IMR-90 (cell line): Measurements from ENCODE around the gene DERA. TPM values are rescaled to one million over a fixed set of nuclear protein-coding genes. Genes with fewer than 3 reads are reported as not detected.

Experiments
- ATAC-seq: fragments of 200-7000 bp; cut with Tn5 transposase; 2 replicates; pipeline ENCODE4 v1.9.1; 2020; ENCODE audit warnings: low read depth, mild to moderate bottlenecking, moderate library complexity
- BruUV-seq: library from RNA; stranded (reverse); fragments of 400-500 nt; replicated peaks from 2 replicates; lab custom pipeline; 2021; lab: Mats Ljungman, UMichigan
- CTCF ChIA-PET: fragments of 300-600 bp; formaldehyde crosslinking; extraction: SDS; loops from one replicate; lab custom pipeline; 2021; ENCODE audit warnings: antibody characterized with exemption; lab: Yijun Ruan, JAX
- POLR2A ChIA-PET: fragments of 300-600 bp; sonication (Branson Sonifier 250); formaldehyde crosslinking; loops from one replicate; lab custom pipeline; 2022; ENCODE audit warnings: antibody characterized with exemption; ENCODE audit not compliant: unreplicated experiment; lab: Charles Lee
- DNase-seq: peaks from one replicate; pipeline ENCODE4 v3.0.0; 2013
- H2AFZ ChIP-seq: replicated peaks from 2 replicates; pipeline ENCODE3; 2013; ENCODE audit warnings: low read length, mild to moderate bottlenecking; ENCODE audit not compliant: poor library complexity
- H2AK5ac ChIP-seq: 2 replicates; pipeline ENCODE4 v1.6.1; 2013; ENCODE audit warnings: low read depth, low read length, inconsistent platforms
- H2AK9ac ChIP-seq: replicated peaks from 2 replicates; pipeline ENCODE3; 2013; ENCODE audit warnings: mild to moderate bottlenecking, low read depth, low read length, moderate library complexity; ENCODE audit not compliant: poor library complexity
- H2BK120ac ChIP-seq: 2 replicates; pipeline ENCODE4 v1.6.1; 2013; ENCODE audit warnings: low read depth, low read length, inconsistent platforms
- H2BK15ac ChIP-seq: 3 replicates; pipeline ENCODE4 v1.6.1; 2013; ENCODE audit warnings: low read depth, low read length, inconsistent platforms
- H2BK20ac ChIP-seq: 2 replicates; pipeline ENCODE4 v1.6.1; 2013; ENCODE audit warnings: low read depth, mild to moderate bottlenecking, inconsistent platforms, low read length, moderate library complexity
- H2BK5ac ChIP-seq: 2 replicates; pipeline ENCODE4 v1.6.1; 2013; ENCODE audit warnings: mild to moderate bottlenecking, low read depth, low read length, inconsistent platforms; ENCODE audit not compliant: poor library complexity, severe bottlenecking
- H3K14ac ChIP-seq: replicated peaks from 2 replicates; pipeline ENCODE4 v1.6.1; 2013; ENCODE audit warnings: low read depth, low read length, inconsistent platforms
- H3K18ac ChIP-seq: 2 replicates; pipeline ENCODE4 v1.6.1; 2013; ENCODE audit warnings: low read depth, low read length, control low read depth
- H3K23ac ChIP-seq: 2 replicates; pipeline ENCODE4 v1.6.1; 2013; ENCODE audit warnings: low read depth, low read length, inconsistent platforms
- H3K27ac ChIP-seq: 2 replicates; pipeline ENCODE4 v1.5.1; 2013; ENCODE audit warnings: mild to moderate bottlenecking, control low read depth, low read length; ENCODE audit not compliant: insufficient read depth
- H3K27me3 ChIP-seq: 2 replicates; pipeline ENCODE4 v1.6.1; 2013; ENCODE audit warnings: low read length; ENCODE audit not compliant: control insufficient read depth, insufficient read depth
- H3K36me3 ChIP-seq: 2 replicates; pipeline ENCODE4 v1.6.1; 2013; ENCODE audit warnings: low read length, mixed read lengths; ENCODE audit not compliant: control insufficient read depth, insufficient read depth
- H3K4ac ChIP-seq: 2 replicates; pipeline ENCODE4 v1.6.1; 2013; ENCODE audit warnings: low read depth, low read length, inconsistent platforms
- H3K4me1 ChIP-seq: 2 replicates; pipeline ENCODE4 v1.6.1; 2013; ENCODE audit warnings: low read length, mixed read lengths; ENCODE audit not compliant: control insufficient read depth, insufficient read depth
- H3K4me2 ChIP-seq: 2 replicates; pipeline ENCODE4 v1.6.1; 2013; ENCODE audit warnings: low read depth, mild to moderate bottlenecking, control low read depth, low read length, moderate library complexity
- H3K4me3 ChIP-seq: 2 replicates; pipeline ENCODE4 v1.5.1; 2013; ENCODE audit warnings: low read depth, mild to moderate bottlenecking, control low read depth, low read length, moderate library complexity; ENCODE audit not compliant: insufficient read depth
- H3K56ac ChIP-seq: 2 replicates; pipeline ENCODE4 v1.6.1; 2013; ENCODE audit warnings: low read length, inconsistent platforms; ENCODE audit not compliant: insufficient read depth; ENCODE audit errors: extremely low read depth
- H3K79me1 ChIP-seq, 2 experiments: 2 replicates each; pipeline ENCODE4 v1.6.1; 2013; ENCODE audit warnings: low read length in 2 of 2, inconsistent platforms in 1 of 2, low read depth in 1 of 2
- H3K9ac ChIP-seq: 2 replicates; pipeline ENCODE4 v1.6.1; 2013; ENCODE audit warnings: low read depth, low read length, control low read depth
- H3K9me1 ChIP-seq: 2 replicates; pipeline ENCODE4 v1.6.1; 2013; ENCODE audit warnings: low read length, inconsistent platforms; ENCODE audit not compliant: insufficient read depth
- H3K9me3 ChIP-seq: 2 replicates; pipeline ENCODE4 v1.6.1; 2013; ENCODE audit warnings: low read length; ENCODE audit not compliant: control insufficient read depth, insufficient read depth
- H4K20me1 ChIP-seq: 2 replicates; pipeline ENCODE4 v1.6.1; 2013; ENCODE audit warnings: low read length, inconsistent platforms; ENCODE audit not compliant: insufficient read depth
- H4K5ac ChIP-seq: 2 replicates; pipeline ENCODE4 v1.6.1; 2013; ENCODE audit warnings: mild to moderate bottlenecking, low read depth, low read length, control low read depth
- H4K8ac ChIP-seq, 2 experiments: 2 replicates each; pipeline ENCODE4 v1.6.1; 2013; ENCODE audit warnings: low read depth in 2 of 2, low read length in 2 of 2, control low read depth in 1 of 2, inconsistent platforms in 1 of 2
- H4K91ac ChIP-seq: 2 replicates; pipeline ENCODE4 v1.6.1; 2013; ENCODE audit warnings: low read depth, low read length, inconsistent platforms; ENCODE audit not compliant: insufficient read depth
- ELK1 ChIP-seq: fragments of 150-350 bp; IDR thresholded peaks from 2 replicates; pipeline ENCODE4 v1.6.1; 2016; ENCODE audit warnings: low read depth, mild to moderate bottlenecking, low read length, moderate library complexity, borderline replicate concordance
- MAZ ChIP-seq: IDR thresholded peaks from 2 replicates; pipeline ENCODE4 v1.6.1; 2012; ENCODE audit warnings: low read depth, mild to moderate bottlenecking, low read length, improper control_type of control experiment, moderate library complexity, borderline replicate concordance
- NFE2L2 ChIP-seq: fragments of 150-350 bp; IDR thresholded peaks from 2 replicates; pipeline ENCODE4 v1.6.1; 2016; ENCODE audit warnings: low read depth, mild to moderate bottlenecking, low read length
- POLR2A ChIP-seq: IDR thresholded peaks from 2 replicates; pipeline ENCODE4 v1.6.1; 2012; ENCODE audit warnings: mild to moderate bottlenecking, low read depth, low read length
- RAD21 ChIP-seq: IDR thresholded peaks from 2 replicates; pipeline ENCODE4 v1.6.1; 2012; ENCODE audit warnings: low read length, improper control_type of control experiment
- RCOR1 ChIP-seq: IDR thresholded peaks from 2 replicates; pipeline ENCODE4 v1.6.1; 2012; ENCODE audit warnings: mild to moderate bottlenecking, low read length, improper control_type of control experiment; ENCODE audit not compliant: insufficient replicate concordance
- RFX5 ChIP-seq: IDR thresholded peaks from 2 replicates; pipeline ENCODE4 v1.8.0; 2012; ENCODE audit warnings: low read depth, mild to moderate bottlenecking, low read length, moderate library complexity
- USF2 ChIP-seq: fragments of 150-350 bp; IDR thresholded peaks from 2 replicates; pipeline ENCODE4 v1.6.1; 2017; ENCODE audit warnings: mild to moderate bottlenecking, antibody characterized with exemption, low read length, low read depth
- WGBS, 2 experiments: methylation state at CpG; one replicate each; pipeline versions ENCODE4 v1.1.5 to v1.1.7; 2013; ENCODE audit warnings: missing lambda C conversion rate in 2 of 2; ENCODE audit not compliant: insufficient read length in 1 of 2; ENCODE audit errors: extremely low coverage in 2 of 2; 5-methylcytosine and 5-hydroxymethylcytosine counted together
- dilution Hi-C: fragments of 300-500 bp; cut with HindIII; formaldehyde crosslinking; loops from one replicate; pipeline ENCODE4 v1.14.3; 2018; ENCODE audit warnings: low sequenced_read_pairs; ENCODE audit not compliant: unreplicated experiment
- in situ Hi-C: fragments of 300-500 bp; cut with MboI; formaldehyde crosslinking; loops from 3 replicates; pipeline ENCODE4 v1.14.3; 2019; ENCODE audit warnings: low sequenced_read_pairs, inconsistent platforms, mixed read lengths
- intact Hi-C: fragments of 100-400 bp; cut with micrococcal nuclease; formaldehyde crosslinking; loops from 2 replicates; pipeline ENCODE4 v1.10.0; 2022
- polyA plus RNA-seq, 3 experiments: library from polyadenylated mRNA; depleted of rRNA; stranded (reverse); fragments of >200 nt; gene quantifications; 2 replicates each; pipeline ENCODE4 v1.2.3, GENCODE V29; 2012; ENCODE audit warnings: low replicate concordance in 1 of 3
- total RNA-seq: library from RNA; depleted of rRNA; stranded (reverse); fragments of >200 nt; gene quantifications from 2 replicates; pipeline ENCODE4 v1.2.3, GENCODE V29; 2012

The DERA gene
- total and polyA plus RNA-seq, 2 of the 4 experiments (the other 2 are of a cell fraction), result 28.1 to 58.6 TPM

DNA sequence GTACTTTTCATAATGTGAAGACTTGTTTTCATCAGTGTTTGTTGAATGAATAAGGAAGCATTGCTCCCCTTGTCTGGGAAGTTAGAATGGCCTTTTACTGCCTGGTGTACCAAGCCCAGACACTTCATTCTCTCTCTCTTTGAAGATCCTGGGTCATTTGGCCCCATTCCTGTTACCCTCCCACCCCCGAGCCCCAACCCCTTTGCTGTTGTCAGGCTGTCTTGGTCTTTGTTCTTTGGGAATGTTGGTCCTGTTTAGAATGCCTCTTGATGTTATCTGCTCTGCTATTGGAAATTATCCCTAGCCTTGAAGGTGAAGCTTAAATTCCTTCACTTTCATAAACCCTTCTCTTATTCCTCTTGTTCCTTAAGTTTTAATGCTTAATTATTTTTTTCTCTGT lies 13.8 kb downstream of the DERA start:
- CTCF ChIA-PET, result no interaction called here
- Histone ChIP-seq H3K9ac (no peak overlapping the region), H2BK15ac (no peak overlapping the region), H4K5ac (no peak overlapping the region), H3K4me3 (no peak overlapping the region), H3K9me1 (peaks cover 3% of the 10 kb centered on the region), H2AK9ac (no peak overlapping the region), H3K14ac (0 out of 2 replicates have a peak overlapping the region, but pooled peaks have one; percentile 21), H3K23ac (no peak overlapping the region), H2BK20ac (no peak overlapping the region), H4K91ac (no peak overlapping the region), H3K79me1 (peaks cover 34 to 42% of the 10 kb centered on the region in 2 experiments), H2AFZ (no peak overlapping the region), H4K8ac (no peak overlapping the region), H4K20me1 (no peaks in the 10 kb centered on the region), H2AK5ac (no peak overlapping the region; the same call in 1 of the 2 replicates), H3K18ac (no peak overlapping the region), H3K56ac (no peak overlapping the region), H3K4me2 (no peak overlapping the region), H3K27me3 (no peaks in the 10 kb centered on the region), H3K4me1 (peaks cover 4% of the 10 kb centered on the region; the same call in 1 of the 2 replicates), H3K27ac (no peak overlapping the region), H3K9me3 (no peaks in the 10 kb centered on the region), H3K4ac (no peak overlapping the region), H3K36me3 (no peaks in the 10 kb centered on the region), H2BK120ac (peak overlapping the region; percentile 10; the same call in 1 of the 2 replicates), H2BK5ac (no peak overlapping the region)
- DNase-seq, result no peak
- BruUV-seq, result no TSS peak
- intact Hi-C loops (no loop called here), in situ Hi-C loops (no loop called here), dilution Hi-C loops (no loop called here)
- no CpG with 5 or more reads among the region's 1 CpG for WGBS, 2 experiments
- POLR2A ChIA-PET, result no interaction called here
- ATAC-seq, result no peak
- TF ChIP-seq RCOR1 (no peak), NFE2L2 (no peak), USF2 (no peak), POLR2A (no peak), ELK1 (no peak), MAZ (no peak), RAD21 (no peak), RFX5 (no peak)
